GM12875 (cell line): ENCODE measurements around the gene CACNA1I.

Source experiments
- H3K4me3 ChIP-seq: one replicate; pipeline ENCODE4 v1.5.1; 2011; ENCODE audit warnings: low read depth, low read length, control low read depth
- TF ChIP-seq, protein P1 (sequence below): IDR thresholded peaks from 2 replicates; pipeline ENCODE4 v1.5.1; 2011; ENCODE audit warnings: low read depth, mild to moderate bottlenecking, control low read depth, inconsistent platforms, low read length, moderate library complexity, borderline replicate concordance; ENCODE audit not compliant: insufficient read depth

CACNA1I gene

DNA sequence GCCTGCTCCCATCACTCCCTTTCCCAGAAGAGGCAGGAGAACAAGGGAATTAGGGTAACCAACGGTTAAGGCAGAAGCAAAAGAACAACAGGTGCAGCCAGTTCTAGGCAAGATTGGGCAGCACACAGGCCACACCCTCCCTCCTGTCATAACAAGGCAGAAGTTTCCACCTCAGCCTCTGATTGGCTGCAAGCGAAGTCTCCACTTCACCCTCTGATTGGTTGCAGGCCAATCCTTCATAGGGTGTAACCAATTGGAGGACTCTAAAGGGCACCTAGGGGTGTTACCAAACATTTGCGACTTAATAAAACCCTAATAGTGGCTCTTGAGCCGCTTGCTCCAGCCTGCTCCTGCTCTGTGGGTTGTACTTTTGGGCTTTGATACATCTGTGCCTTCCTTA, 153.8 kb downstream of the CACNA1I start:
- no peak overlapping the region for H3K4me3 ChIP-seq
- TF ChIP-seq, protein P1, sequence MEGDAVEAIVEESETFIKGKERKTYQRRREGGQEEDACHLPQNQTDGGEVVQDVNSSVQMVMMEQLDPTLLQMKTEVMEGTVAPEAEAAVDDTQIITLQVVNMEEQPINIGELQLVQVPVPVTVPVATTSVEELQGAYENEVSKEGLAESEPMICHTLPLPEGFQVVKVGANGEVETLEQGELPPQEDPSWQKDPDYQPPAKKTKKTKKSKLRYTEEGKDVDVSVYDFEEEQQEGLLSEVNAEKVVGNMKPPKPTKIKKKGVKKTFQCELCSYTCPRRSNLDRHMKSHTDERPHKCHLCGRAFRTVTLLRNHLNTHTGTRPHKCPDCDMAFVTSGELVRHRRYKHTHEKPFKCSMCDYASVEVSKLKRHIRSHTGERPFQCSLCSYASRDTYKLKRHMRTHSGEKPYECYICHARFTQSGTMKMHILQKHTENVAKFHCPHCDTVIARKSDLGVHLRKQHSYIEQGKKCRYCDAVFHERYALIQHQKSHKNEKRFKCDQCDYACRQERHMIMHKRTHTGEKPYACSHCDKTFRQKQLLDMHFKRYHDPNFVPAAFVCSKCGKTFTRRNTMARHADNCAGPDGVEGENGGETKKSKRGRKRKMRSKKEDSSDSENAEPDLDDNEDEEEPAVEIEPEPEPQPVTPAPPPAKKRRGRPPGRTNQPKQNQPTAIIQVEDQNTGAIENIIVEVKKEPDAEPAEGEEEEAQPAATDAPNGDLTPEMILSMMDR, result no peak

GRCh38 chr22:39724857-39725256, 154.3 kb downstream of the CACNA1I start:
- no peak overlapping the region for H3K4me3 ChIP-seq
- TF ChIP-seq, protein P1, result no peak

DNA sequence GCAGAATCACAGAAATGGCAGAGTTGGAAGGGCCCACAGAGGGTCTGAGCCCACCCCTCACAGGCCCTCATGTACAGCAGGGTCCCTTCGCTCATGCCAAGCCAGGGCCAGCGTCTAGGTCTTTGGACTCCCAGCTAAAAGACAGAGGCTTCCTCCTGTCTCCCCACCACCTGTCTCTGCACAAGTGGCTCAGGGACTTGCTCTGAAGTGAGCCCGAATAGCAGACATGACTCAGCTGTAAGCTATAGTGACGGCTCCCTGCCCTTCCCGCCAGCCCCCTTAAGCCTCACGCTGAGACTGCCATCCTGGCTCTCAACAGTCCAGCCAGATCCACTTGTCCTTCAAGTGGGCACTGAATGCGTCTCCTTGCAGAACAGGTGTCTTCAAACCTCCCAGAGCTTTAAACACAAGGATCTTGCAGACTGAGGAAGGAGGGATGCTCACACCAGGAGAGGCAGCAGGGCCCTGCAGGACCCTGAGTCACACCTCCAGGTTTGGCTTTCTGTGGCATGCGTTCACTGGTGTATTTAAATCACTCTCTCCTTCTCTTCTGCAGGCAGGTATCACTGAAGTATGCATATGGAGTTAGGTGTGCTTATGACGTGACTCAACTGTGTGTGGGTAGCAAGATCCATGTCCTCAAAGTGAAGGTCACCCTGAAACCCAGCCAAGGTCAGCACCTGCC, 154.9 kb downstream of the CACNA1I start:
- no peak overlapping the region for H3K4me3 ChIP-seq
- TF ChIP-seq, protein P1, result no peak

DNA sequence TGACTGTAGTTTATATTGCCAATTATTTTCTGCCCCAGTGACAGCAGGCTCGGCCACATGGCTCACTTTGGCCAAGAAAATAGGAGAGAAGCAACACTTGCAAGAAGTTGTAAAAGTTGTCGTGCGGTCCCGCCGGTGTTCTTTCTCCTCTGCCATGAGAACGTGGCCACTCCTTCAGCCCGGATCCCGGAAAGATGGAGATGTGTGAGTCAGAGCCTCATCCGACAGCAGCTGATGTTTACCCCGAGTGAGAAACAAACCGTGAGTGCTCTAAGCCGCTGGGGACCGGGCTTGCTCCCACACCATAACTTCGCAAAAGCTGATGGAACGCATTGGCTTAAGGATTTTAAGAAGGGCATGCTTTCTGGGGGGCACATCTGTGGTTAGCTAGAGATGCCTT, 157.0 kb downstream of the CACNA1I start:
- TF ChIP-seq, protein P1, result no peak
- no peak overlapping the region for H3K4me3 ChIP-seq

DNA sequence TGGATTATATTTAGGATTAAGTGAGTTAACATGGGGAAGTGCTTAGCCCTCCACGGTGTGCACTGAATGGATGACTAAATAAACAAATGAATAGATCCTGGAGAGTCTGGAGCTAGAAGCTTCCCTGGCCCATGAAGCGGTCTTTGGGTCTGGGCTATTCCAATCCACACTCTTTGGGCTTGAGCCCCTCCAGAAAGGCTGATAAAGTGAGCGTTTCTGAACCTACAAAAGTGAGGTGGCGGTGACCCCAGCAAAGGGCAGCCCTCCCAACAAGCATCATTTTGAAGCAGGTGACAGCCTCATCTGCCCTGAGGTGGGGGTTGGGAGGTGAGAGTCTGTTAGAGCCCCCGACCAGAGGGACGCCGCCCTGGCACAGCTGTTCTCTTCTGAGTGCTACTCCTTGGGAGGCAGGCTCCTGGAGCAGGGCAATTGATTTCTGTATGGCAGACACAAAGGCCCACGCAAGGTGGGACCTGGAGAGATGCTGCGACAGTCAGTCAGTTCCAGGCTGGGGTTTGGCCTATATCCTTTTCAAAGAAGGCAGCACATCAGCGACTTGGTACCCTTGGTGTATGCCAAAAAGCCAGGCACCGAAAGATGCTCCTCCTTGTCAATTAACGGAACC, 157.8 kb downstream of the CACNA1I start:
- TF ChIP-seq, protein P1, result no peak
- H3K4me3 ChIP-seq, result no peak overlapping the region

DNA sequence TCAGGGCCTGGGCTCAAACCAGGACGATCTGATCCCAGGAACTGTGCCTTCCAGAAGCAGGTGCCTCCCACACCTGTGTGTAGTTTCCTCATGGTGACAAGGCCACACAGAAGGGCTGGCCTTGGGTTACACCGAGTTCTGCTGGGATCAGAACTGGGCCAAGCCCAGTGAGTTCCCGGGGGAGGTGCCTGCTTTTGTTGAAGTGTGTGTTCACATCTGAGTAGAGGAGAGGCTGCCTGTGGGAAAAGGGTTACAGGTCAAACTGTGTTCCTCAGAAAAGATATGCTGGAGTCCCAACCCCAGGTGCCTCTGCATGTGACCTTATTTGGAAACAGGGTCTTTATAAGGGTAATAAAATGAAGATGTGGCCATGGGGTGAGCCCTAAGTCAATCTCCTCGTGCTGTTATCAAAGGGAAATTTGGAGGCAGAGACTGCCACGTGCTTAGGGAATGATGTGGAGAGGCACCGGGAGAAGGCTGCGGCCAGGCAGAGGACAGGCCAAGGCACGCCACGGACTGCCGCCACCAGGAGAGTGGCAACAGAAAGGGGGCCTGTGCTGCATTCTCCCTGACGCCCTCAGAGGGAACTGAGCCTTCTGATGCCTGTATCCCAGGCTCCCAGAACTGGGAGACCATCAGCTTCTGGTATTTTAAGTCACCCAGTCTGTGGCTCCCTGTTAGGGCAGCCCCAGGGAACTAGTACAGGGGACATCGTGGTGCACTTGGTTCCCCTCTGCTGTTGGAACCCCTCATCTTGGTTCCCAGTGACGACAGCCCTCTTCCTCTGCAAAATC, 158.8 kb downstream of the CACNA1I start:
- no peak overlapping the region for H3K4me3 ChIP-seq
- TF ChIP-seq, protein P1, result no peak

- TF ChIP-seq, protein P1, result no peak
These were observed 160.9 kb downstream of the CACNA1I start for GRCh38 chr22:39731481-39731880.

More at GRCh38 chr22:39731481-39731880, 160.9 kb downstream of the CACNA1I start:
- no peak overlapping the region for H3K4me3 ChIP-seq
